ENCODE measurements around the gene ANXA11.
"Not testable (repeated sequence)": the region's sequence is repeated elsewhere in the genome, so short reads cannot be mapped to it uniquely, and the experiment has no call there.

Gene ANXA11

GRCh38 chr10:80145406-80146308 lies 59.7 kb downstream of the ANXA11 start:
- not testable (repeated sequence) for DNase-seq (ENCODE audit: low read depth in 2 of 2)

- no peak for DNase-seq (ENCODE audit: low read depth in 2 of 2)
Observed at GRCh38 chr10:80144696-80145131, 60.6 kb downstream of the ANXA11 start.

GRCh38 chr10:80144067-80144695 lies 61.2 kb downstream of the ANXA11 start:
- no peak for DNase-seq (ENCODE audit: low read depth in 2 of 2)

GRCh38 chr10:80141696-80142460 lies 63.5 kb downstream of the ANXA11 start:
- no peak for DNase-seq (ENCODE audit: low read depth in 2 of 2)

- DNase-seq (ENCODE audit: low read depth in 2 of 2), result no peak
Observed at GRCh38 chr10:80140251-80140650, 65.1 kb downstream of the ANXA11 start.

- DNase-seq (ENCODE audit: low read depth in 2 of 2), result no peak
Observed at GRCh38 chr10:80139265-80139664, 66.1 kb downstream of the ANXA11 start.

GRCh38 chr10:80137920-80138319 lies 67.4 kb downstream of the ANXA11 start:
- no peak for DNase-seq (ENCODE audit: low read depth in 2 of 2)

GRCh38 chr10:80137031-80137862 lies 68.1 kb downstream of the ANXA11 start:
- no peak for DNase-seq (ENCODE audit: low read depth in 2 of 2)

- DNase-seq (ENCODE audit: low read depth in 2 of 2), result no peak
Observed at GRCh38 chr10:80136134-80136571, 69.2 kb downstream of the ANXA11 start.

- not testable (repeated sequence) for DNase-seq (ENCODE audit: low read depth in 2 of 2)
Observed at GRCh38 chr10:80133687-80134086, 71.7 kb downstream of the ANXA11 start.

GRCh38 chr10:80133206-80133605 lies 72.1 kb downstream of the ANXA11 start:
- no peak for DNase-seq (ENCODE audit: low read depth in 2 of 2)

- no peak for DNase-seq (ENCODE audit: low read depth in 2 of 2)
Observed at GRCh38 chr10:80132299-80133139, 72.8 kb downstream of the ANXA11 start, which contains the start of gene PLAC9. PLAC9 (plus strand) TSS chr10:80132730; CDS start chr10:80132763, 33 bp downstream.

GRCh38 chr10:80131499-80131901 lies 73.8 kb downstream of the ANXA11 start:
- no peak for DNase-seq (ENCODE audit: low read depth in 2 of 2)

- no peak for DNase-seq (ENCODE audit: low read depth in 2 of 2)
Observed at GRCh38 chr10:80126876-80127275, 78.5 kb downstream of the ANXA11 start.

GRCh38 chr10:80122746-80123145 lies 82.6 kb downstream of the ANXA11 start:
- DNase-seq (ENCODE audit: low read depth in 2 of 2), result no peak

- no peak for DNase-seq (ENCODE audit: low read depth in 2 of 2)
Observed at GRCh38 chr10:80122110-80122710, 83.1 kb downstream of the ANXA11 start.

- no peak for DNase-seq (ENCODE audit: low read depth in 2 of 2)
Observed at GRCh38 chr10:80118669-80119068, 86.7 kb downstream of the ANXA11 start.

GRCh38 chr10:80110986-80111385 lies 94.4 kb downstream of the ANXA11 start:
- no peak for DNase-seq (ENCODE audit: low read depth in 2 of 2)

- no peak for DNase-seq (ENCODE audit: low read depth in 2 of 2)
Observed at GRCh38 chr10:80108576-80109239, 96.6 kb downstream of the ANXA11 start.

All from stimulated activated CD8-positive, alpha-beta memory T cell treated with anti-CD3 and anti-CD28 coated beads, Interleukin-15, amount 100 ng/mL, for 48 hours (primary cell).